GM21360 (cell line): Measurements from ENCODE around the gene TLK2.
"Not testable (repeated sequence)": the region's sequence is repeated elsewhere in the genome, so short reads cannot be mapped to it uniquely, and the experiment has no call there.

Experiments
- ATAC-seq: cut with Tn5 transposase; IDR thresholded peaks from one replicate; pipeline ENCODE4 v1.9.1; 2021; ENCODE audit warnings: mild to moderate bottlenecking, moderate library complexity; ENCODE audit not compliant: unreplicated experiment

TLK2 gene

GRCh38 chr17:62597920-62598319 lies 119.3 kb downstream of the TLK2 start:
- no peak for ATAC-seq

GRCh38 chr17:62599964-62600657 lies 121.5 kb downstream of the TLK2 start:
- no peak for ATAC-seq

GRCh38 chr17:62600805-62601204 lies 122.2 kb downstream of the TLK2 start:
- ATAC-seq = no peak

- no peak for ATAC-seq
Measured at GRCh38 chr17:62601471-62601870, 122.8 kb downstream of the TLK2 start.

- ATAC-seq = not testable (repeated sequence)
Measured at GRCh38 chr17:62603783-62604182, 125.2 kb downstream of the TLK2 start.

- no peak for ATAC-seq
Measured at GRCh38 chr17:62605588-62605987, 127.0 kb downstream of the TLK2 start.

GRCh38 chr17:62611292-62611691 lies 132.7 kb downstream of the TLK2 start:
- peak; percentile 76 for ATAC-seq

- ATAC-seq = peak; percentile 47
Measured at GRCh38 chr17:62611728-62612127, 133.1 kb downstream of the TLK2 start.

- ATAC-seq = not testable (repeated sequence)
Measured at GRCh38 chr17:62612289-62612688, 133.7 kb downstream of the TLK2 start.

- ATAC-seq = not testable (repeated sequence)
Measured at GRCh38 chr17:62613095-62613494, 134.5 kb downstream of the TLK2 start.

- ATAC-seq = no peak
Measured at GRCh38 chr17:62614142-62614541, 135.5 kb downstream of the TLK2 start.

GRCh38 chr17:62615503-62615902 lies 136.9 kb downstream of the TLK2 start:
- ATAC-seq = no peak

- ATAC-seq = no peak
Measured at GRCh38 chr17:62616993-62617893, 138.6 kb downstream of the TLK2 start.

- ATAC-seq = no peak
Measured at GRCh38 chr17:62617894-62618472, 139.4 kb downstream of the TLK2 start.

GRCh38 chr17:62618647-62619416 lies 140.2 kb downstream of the TLK2 start:
- no peak for ATAC-seq

- ATAC-seq = no peak
Measured at GRCh38 chr17:62619417-62620155, 141.0 kb downstream of the TLK2 start.

GRCh38 chr17:62621223-62621622 lies 142.6 kb downstream of the TLK2 start:
- ATAC-seq = no peak

GRCh38 chr17:62625184-62625869 lies 146.7 kb downstream of the TLK2 start:
- no peak for ATAC-seq

GRCh38 chr17:62625870-62626200 lies 147.2 kb downstream of the TLK2 start:
- ATAC-seq = no peak

GRCh38 chr17:62626719-62627218 lies 148.1 kb downstream of the TLK2 start:
- no peak for ATAC-seq
